Astrocyte (in vitro differentiated cells and primary cell): ENCODE measurements around the gene LECT2. TPM values are rescaled to one million over a fixed set of nuclear protein-coding genes. Genes with fewer than 3 reads are reported as not detected.

Experiments used
- DNase-seq: peaks from one replicate; pipeline ENCODE4 v3.0.0-alpha.2; 2010; ENCODE audit warnings: low read depth
- FAIRE-seq: peaks from 2 replicates; lab custom pipeline; 2011; peaks lifted over from hg19 to GRCh38; lab: Jason Lieb, UNC
- H2AFZ ChIP-seq: 2 replicates; pipeline ENCODE4 v1.6.0; 2012; ENCODE audit warnings: low read depth, low read length, inconsistent platforms
- H3K27ac ChIP-seq: 2 replicates; pipeline ENCODE4 v1.5.1; 2011; ENCODE audit warnings: low read depth, low read length, inconsistent platforms
- H3K27me3 ChIP-seq: 2 replicates; pipeline ENCODE4 v1.6.0; 2011; ENCODE audit warnings: low read length, inconsistent platforms; ENCODE audit not compliant: insufficient read depth
- H3K36me3 ChIP-seq: 2 replicates; pipeline ENCODE4 v1.5.1; 2011; ENCODE audit warnings: low read length, inconsistent platforms; ENCODE audit not compliant: insufficient read depth
- H3K4me1 ChIP-seq: 2 replicates; pipeline ENCODE4 v1.5.1; 2011; ENCODE audit warnings: low read length, inconsistent platforms; ENCODE audit not compliant: insufficient read depth
- H3K4me2 ChIP-seq: 2 replicates; pipeline ENCODE4 v1.6.0; 2012; ENCODE audit warnings: low read length, inconsistent platforms
- H3K4me3 ChIP-seq: 2 replicates; pipeline ENCODE4 v1.5.1; 2011; ENCODE audit warnings: low read depth, mild to moderate bottlenecking, low read length, inconsistent platforms; ENCODE audit not compliant: insufficient read depth
- H3K79me2 ChIP-seq: 2 replicates; pipeline ENCODE4 v1.6.0; 2012; ENCODE audit warnings: mild to moderate bottlenecking, low read length, inconsistent platforms; ENCODE audit not compliant: insufficient read depth
- H3K9ac ChIP-seq: 2 replicates; pipeline ENCODE4 v1.6.0; 2012; ENCODE audit warnings: mild to moderate bottlenecking, low read length, inconsistent platforms
- H3K9me3 ChIP-seq: 2 replicates; pipeline ENCODE4 v1.5.1; 2012; ENCODE audit warnings: low read depth, mild to moderate bottlenecking, low read length, inconsistent platforms; ENCODE audit not compliant: insufficient read depth
- H4K20me1 ChIP-seq: 2 replicates; pipeline ENCODE4 v1.6.0; 2012; ENCODE audit warnings: low read length, inconsistent platforms; ENCODE audit not compliant: insufficient read depth
- H3K27ac Mint-ChIP-seq: one replicate; pipeline ENCODE4 v1.8.0; 2021; ENCODE audit warnings: mild to moderate bottlenecking, mixed read lengths; ENCODE audit not compliant: unreplicated experiment
- H3K27me3 Mint-ChIP-seq: one replicate; pipeline ENCODE4 v1.8.0; 2021; ENCODE audit warnings: low read depth, mixed read lengths; ENCODE audit not compliant: unreplicated experiment
- H3K36me3 Mint-ChIP-seq: one replicate; pipeline ENCODE4 v1.8.0; 2021; ENCODE audit warnings: low read depth, mixed read lengths; ENCODE audit not compliant: unreplicated experiment
- H3K4me1 Mint-ChIP-seq: one replicate; pipeline ENCODE4 v1.8.0; 2021; ENCODE audit warnings: low read depth, mixed read lengths; ENCODE audit not compliant: unreplicated experiment
- H3K4me3 Mint-ChIP-seq: one replicate; pipeline ENCODE4 v1.8.0; 2021; ENCODE audit warnings: mild to moderate bottlenecking, moderate library complexity, mixed read lengths; ENCODE audit not compliant: unreplicated experiment
- H3K9me3 Mint-ChIP-seq: one replicate; pipeline ENCODE4 v1.8.0; 2021; ENCODE audit warnings: mild to moderate bottlenecking, mixed read lengths; ENCODE audit not compliant: unreplicated experiment
- CTCF ChIP-seq: IDR thresholded peaks from 2 replicates; pipeline ENCODE4 v1.5.1; 2011; ENCODE audit warnings: low read depth, mild to moderate bottlenecking, inconsistent platforms, low read length, moderate library complexity; ENCODE audit not compliant: insufficient read depth
- EZH2 ChIP-seq: IDR thresholded peaks from 2 replicates; pipeline ENCODE4 v1.6.1; 2012; ENCODE audit warnings: mild to moderate bottlenecking, low read length, inconsistent platforms; ENCODE audit not compliant: insufficient read depth
- total RNA-seq: library from RNA; stranded (reverse); gene quantifications from 2 replicates; pipeline ENCODE4 v1.2.1, GENCODE V29; 2021

LECT2 gene
- total RNA-seq, 1 donor from 2014 or later = not detected

DNA sequence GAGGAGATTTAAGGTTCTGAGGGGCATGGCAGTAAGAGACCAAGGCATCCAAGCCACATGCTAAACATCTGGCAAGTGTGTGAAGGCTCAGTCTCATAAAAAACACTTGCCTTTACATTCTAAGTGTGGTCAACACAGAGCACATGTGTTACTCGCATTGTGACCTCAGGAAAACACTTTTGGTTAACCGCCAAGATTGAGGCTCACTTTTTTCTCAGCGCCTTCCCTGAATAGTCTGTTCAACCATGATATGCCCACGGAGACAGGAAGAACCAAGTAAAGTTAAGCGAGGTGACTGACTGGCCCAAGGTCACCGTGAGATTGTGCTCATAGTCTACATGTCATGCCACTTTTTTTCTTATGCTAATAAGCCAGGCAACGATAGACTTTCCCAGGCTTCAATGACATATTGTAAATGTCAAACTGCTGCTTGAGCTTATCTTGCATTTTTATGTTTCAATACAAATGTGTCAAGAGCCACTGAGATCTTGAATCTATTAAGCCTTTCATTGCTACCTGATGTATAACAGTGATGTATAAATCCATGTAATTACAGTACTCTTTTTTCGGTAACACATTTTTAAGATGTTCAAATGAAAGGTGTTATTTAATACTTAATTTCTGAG is 38.0 kb downstream of the LECT2 start:
- Histone ChIP-seq H3K9ac (no peak overlapping the region), H3K27ac (no peak overlapping the region), H3K4me3 (no peak overlapping the region), H3K9me3 (no peaks in the 10 kb centered on the region), H3K4me2 (no peak overlapping the region), H3K27me3 (peaks cover 46% of the 10 kb centered on the region), H3K36me3 (no peaks in the 10 kb centered on the region), H3K4me1 (no peaks in the 10 kb centered on the region), H2AFZ (no peak overlapping the region), H3K79me2 (no peaks in the 10 kb centered on the region), H4K20me1 (no peaks in the 10 kb centered on the region)
- H3K27ac Mint-ChIP-seq = no peak overlapping the region
- H3K36me3 Mint-ChIP-seq = no peaks in the 10 kb centered on the region
- FAIRE-seq = no peak
- no peaks in the 10 kb centered on the region for H3K4me1 Mint-ChIP-seq
- no peak overlapping the region for H3K4me3 Mint-ChIP-seq
- no peak for DNase-seq
- no peak for TF ChIP-seq EZH2
- no peak for TF ChIP-seq CTCF
- no peaks in the 10 kb centered on the region for H3K9me3 Mint-ChIP-seq
- H3K27me3 Mint-ChIP-seq = peaks cover 57% of the 10 kb centered on the region

DNA sequence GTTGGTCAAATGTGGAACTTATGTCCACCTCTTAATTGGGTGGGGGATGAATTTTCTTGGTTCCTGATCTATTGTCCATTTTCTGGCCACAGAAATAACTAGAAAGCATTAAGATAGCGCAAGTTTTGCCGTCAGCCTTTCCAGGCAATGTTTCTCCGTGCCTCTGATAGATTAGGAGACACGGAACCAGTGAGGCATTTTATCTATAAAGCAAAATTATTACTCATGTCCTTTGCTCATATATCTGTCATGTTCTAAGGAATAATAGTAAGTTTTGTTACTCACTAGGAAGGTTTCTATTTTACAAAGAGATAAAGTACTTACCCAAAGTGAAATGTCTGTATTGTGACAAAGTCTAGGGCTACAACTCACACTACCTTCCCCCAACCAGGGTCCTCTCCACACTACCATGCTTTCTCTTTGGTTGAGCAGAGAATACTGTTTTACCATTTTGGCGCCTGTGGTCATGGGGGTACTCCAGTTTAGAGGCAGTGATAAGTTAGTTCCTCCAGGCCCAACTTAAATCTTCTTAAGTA is 39.2 kb downstream of the LECT2 start:
- H3K27ac Mint-ChIP-seq = no peak overlapping the region
- Histone ChIP-seq H3K27me3 (peaks cover 54% of the 10 kb centered on the region), H3K79me2 (no peaks in the 10 kb centered on the region), H3K27ac (no peak overlapping the region), H2AFZ (no peak overlapping the region), H3K4me2 (no peak overlapping the region), H3K4me3 (no peak overlapping the region), H3K9me3 (no peaks in the 10 kb centered on the region), H3K4me1 (no peaks in the 10 kb centered on the region), H4K20me1 (no peaks in the 10 kb centered on the region), H3K9ac (no peak overlapping the region), H3K36me3 (no peaks in the 10 kb centered on the region)
- H3K27me3 Mint-ChIP-seq = peaks cover 69% of the 10 kb centered on the region
- no peak overlapping the region for H3K4me3 Mint-ChIP-seq
- FAIRE-seq (no peak), DNase-seq (no peak)
- TF ChIP-seq CTCF (no peak), EZH2 (no peak)
- H3K4me1 Mint-ChIP-seq = no peaks in the 10 kb centered on the region
- no peaks in the 10 kb centered on the region for H3K36me3 Mint-ChIP-seq
- H3K9me3 Mint-ChIP-seq = no peaks in the 10 kb centered on the region
